Measurements from ENCODE around the gene PUS7L.
A peak's percentile ranks its signal among the peaks of the same experiment; 100 is the strongest.
"Not testable (repeated sequence)": the region's sequence is repeated elsewhere in the genome, so short reads cannot be mapped to it uniquely, and the experiment has no call there.

The PUS7L gene
- total RNA-seq: 4.5 to 61.2 (median 26.0) reads per million in 18 experiments

GRCh38 chr12:43758728-43759563, at the start of gene PUS7L, which contains the start of gene IRAK4:
TSS of gene PUS7L (minus strand) at chr12:43758790. CDS start at chr12:43755245, 3,545 bp downstream.
TSS of gene IRAK4 (plus strand) at chr12:43758951. CDS start at chr12:43768112, 9,161 bp downstream.
- peak; percentile 99 for DNase-seq

- DNase-seq: peak; percentile 68 to 74
Measured at GRCh38 chr12:43807386-43807785, 48.8 kb upstream of the PUS7L start.

GRCh38 chr12:43806737-43807072, 48.1 kb upstream of the PUS7L start:
- DNase-seq: no peak

GRCh38 chr12:43805860-43806736, 47.5 kb upstream of the PUS7L start, which contains the start of gene TWF1:
TSS of gene TWF1 (minus strand) at chr12:43806317. CDS start at chr12:43806245, 72 bp downstream.
- DNase-seq: peak; percentile 83 to 90

GRCh38 chr12:43805149-43805859, 46.7 kb upstream of the PUS7L start:
- no peak for DNase-seq

GRCh38 chr12:43797561-43798217, 39.1 kb upstream of the PUS7L start:
- DNase-seq: no peak

- DNase-seq: no peak
Measured at GRCh38 chr12:43795716-43796280, 37.2 kb upstream of the PUS7L start.

GRCh38 chr12:43789941-43790340, 31.4 kb upstream of the PUS7L start:
- DNase-seq: no peak

- DNase-seq: no peak
Measured at GRCh38 chr12:43786899-43787693, 28.5 kb upstream of the PUS7L start.

GRCh38 chr12:43776498-43776897, 17.9 kb upstream of the PUS7L start:
- peak; percentile 26 to 32 for DNase-seq

- no peak for DNase-seq
Measured at GRCh38 chr12:43766291-43766690, 7.7 kb upstream of the PUS7L start.

- DNase-seq: no peak
Measured at GRCh38 chr12:43764528-43764927, 5.9 kb upstream of the PUS7L start.

GRCh38 chr12:43763769-43764168, 5.2 kb upstream of the PUS7L start:
- no peak for DNase-seq

- peak in 1 of 2 donors; percentile 18 for DNase-seq
Measured at GRCh38 chr12:43762596-43762995, 4.0 kb upstream of the PUS7L start.

GRCh38 chr12:43761500-43761899, 2.9 kb upstream of the PUS7L start:
- DNase-seq: no peak

- no peak for DNase-seq
Measured at GRCh38 chr12:43760396-43760795, 1.8 kb upstream of the PUS7L start.

- DNase-seq: peak in 1 of 2 donors; percentile 11
Measured at GRCh38 chr12:43758247-43758727, 303 bp downstream of the PUS7L start.

- no peak for DNase-seq
Measured at GRCh38 chr12:43754015-43754414, 4.6 kb downstream of the PUS7L start.

- not testable (repeated sequence) for DNase-seq
Measured at GRCh38 chr12:43751360-43751759, 7.2 kb downstream of the PUS7L start.

- no peak for DNase-seq
Measured at GRCh38 chr12:43750814-43751213, 7.8 kb downstream of the PUS7L start.

- DNase-seq: no peak
Measured at GRCh38 chr12:43749016-43749415, 9.6 kb downstream of the PUS7L start.

Data from inflammatory macrophage (primary cell).